ENCODE data around the gene LOC128125822.
A peak's percentile ranks its signal among the peaks of the same experiment; 100 is the strongest.
"Not testable (repeated sequence)": the region's sequence is repeated elsewhere in the genome, so short reads cannot be mapped to it uniquely, and the experiment has no call there.

LOC128125822 gene

DNA sequence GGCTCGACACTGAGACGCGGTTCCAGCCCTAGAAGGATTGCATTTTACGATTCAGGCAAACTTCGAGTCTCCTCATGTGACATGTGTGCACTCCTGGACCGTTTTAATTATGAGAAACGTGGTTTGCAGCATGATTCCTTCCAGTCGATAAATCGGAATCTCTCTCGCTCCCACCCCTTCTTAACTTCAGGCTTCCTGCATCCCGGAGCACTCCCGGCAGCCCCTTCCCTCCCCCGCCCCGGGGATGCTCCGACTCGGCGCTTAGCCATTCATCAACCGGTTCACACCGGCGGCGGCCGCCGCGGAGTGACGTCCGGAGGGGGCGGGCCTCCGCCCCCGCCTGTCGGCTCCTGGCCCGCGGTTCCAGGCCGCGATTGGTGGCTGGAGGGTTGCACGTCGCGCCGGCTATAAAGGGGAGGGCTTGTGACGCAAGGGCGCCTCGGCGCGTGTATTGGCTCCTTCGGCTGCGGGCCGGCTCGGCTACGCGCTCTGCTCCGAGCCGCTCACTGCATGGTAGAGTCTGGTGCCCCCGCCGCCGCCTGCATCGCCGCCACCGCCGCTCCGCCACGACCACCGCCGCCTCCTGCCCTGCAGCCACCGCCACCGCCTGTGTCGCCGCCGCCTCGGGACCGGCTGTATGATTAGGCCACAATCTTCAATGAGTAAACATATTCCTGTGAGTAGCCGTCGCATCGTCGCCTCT, at the start of gene LOC128125822, which contains the start of gene PTP4A1:
Gene LOC128125822 (plus strand): TSS at position 437 of the 703 bp plus-strand sequence.
Gene PTP4A1 (plus strand): TSS at position 437 of the 703 bp plus-strand sequence. CDS start 4,401 bp downstream, outside the sequence.
- ChIA-PET POLR2A (interaction anchor here (1.0 to 4.7 kb wide), 9 partner anchors 17 to 232 kb away, joined by 3 to 41 read pairs (median 11); partner anchors contain the start of gene PHF3), CTCF (interaction anchor here (2.6 kb wide), 1 partner anchor 219 kb away, joined by 15 read pairs; no protein-coding TSS in a partner anchor)
- peak; percentile 97 for DNase-seq (ENCODE audit: unreplicated experiment)
- TF ChIP-seq, protein P1, sequence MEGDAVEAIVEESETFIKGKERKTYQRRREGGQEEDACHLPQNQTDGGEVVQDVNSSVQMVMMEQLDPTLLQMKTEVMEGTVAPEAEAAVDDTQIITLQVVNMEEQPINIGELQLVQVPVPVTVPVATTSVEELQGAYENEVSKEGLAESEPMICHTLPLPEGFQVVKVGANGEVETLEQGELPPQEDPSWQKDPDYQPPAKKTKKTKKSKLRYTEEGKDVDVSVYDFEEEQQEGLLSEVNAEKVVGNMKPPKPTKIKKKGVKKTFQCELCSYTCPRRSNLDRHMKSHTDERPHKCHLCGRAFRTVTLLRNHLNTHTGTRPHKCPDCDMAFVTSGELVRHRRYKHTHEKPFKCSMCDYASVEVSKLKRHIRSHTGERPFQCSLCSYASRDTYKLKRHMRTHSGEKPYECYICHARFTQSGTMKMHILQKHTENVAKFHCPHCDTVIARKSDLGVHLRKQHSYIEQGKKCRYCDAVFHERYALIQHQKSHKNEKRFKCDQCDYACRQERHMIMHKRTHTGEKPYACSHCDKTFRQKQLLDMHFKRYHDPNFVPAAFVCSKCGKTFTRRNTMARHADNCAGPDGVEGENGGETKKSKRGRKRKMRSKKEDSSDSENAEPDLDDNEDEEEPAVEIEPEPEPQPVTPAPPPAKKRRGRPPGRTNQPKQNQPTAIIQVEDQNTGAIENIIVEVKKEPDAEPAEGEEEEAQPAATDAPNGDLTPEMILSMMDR (IDR thresholded peaks at IDR 0.05; ENCODE audit: unreplicated experiment) = no peak
- Mint-ChIP-seq H3K27ac (ENCODE audit: low read depth, unreplicated experiment) (peak within 1 kb of the TSS; percentile 96), H3K27me3 (ENCODE audit: insufficient read depth, unreplicated experiment) (no peaks in the 10 kb centered on the region), H3K9me3 (ENCODE audit: unreplicated experiment) (no peaks in the 10 kb centered on the region), H3K4me3 (ENCODE audit: unreplicated experiment) (peak within 1 kb of the TSS; percentile 88), H3K36me3 (ENCODE audit: insufficient read depth, unreplicated experiment) (peaks cover 26% of the 10 kb centered on the region), H3K4me1 (ENCODE audit: insufficient read depth, unreplicated experiment) (peaks cover 8% of the 10 kb centered on the region)
- intact Hi-C loops (cut with micrococcal nuclease) = loop anchor here (1.0 to 5.0 kb wide), 3 partner anchors 45 to 265 kb away; no protein-coding TSS in a partner anchor
- BruUV-seq (replicated peaks) = no TSS peak

DNA sequence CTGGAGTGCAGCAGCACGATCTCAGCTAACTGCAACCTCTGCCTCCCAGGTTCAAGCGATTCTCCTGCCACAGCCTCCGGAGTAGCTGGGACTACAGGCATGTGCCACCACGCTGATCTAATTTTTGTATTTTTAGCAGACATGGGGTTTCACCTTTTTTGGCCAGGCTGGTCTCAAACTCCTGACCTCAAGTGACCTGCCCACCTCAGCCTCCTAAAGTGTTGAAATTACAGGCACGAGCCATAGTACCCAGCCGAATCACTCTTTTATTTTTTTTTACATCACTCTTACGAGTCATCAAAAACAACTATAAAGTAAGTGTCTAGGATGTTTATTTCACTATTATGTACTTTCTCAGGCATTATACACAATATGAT, 49.4 kb upstream of the LOC128125822 start:
- H3K27me3 Mint-ChIP-seq (ENCODE audit: insufficient read depth, unreplicated experiment); intact Hi-C loops (cut with micrococcal nuclease); H3K9me3 Mint-ChIP-seq (ENCODE audit: unreplicated experiment); BruUV-seq (replicated peaks); H3K4me3 Mint-ChIP-seq (ENCODE audit: unreplicated experiment); H3K36me3 Mint-ChIP-seq (ENCODE audit: insufficient read depth, unreplicated experiment); DNase-seq (ENCODE audit: unreplicated experiment): not testable (repeated sequence)
- Mint-ChIP-seq H3K27ac (ENCODE audit: low read depth, unreplicated experiment) (peak overlapping the region; percentile 6), H3K4me1 (ENCODE audit: insufficient read depth, unreplicated experiment) (peaks cover 17% of the 10 kb centered on the region)
- ChIA-PET CTCF (interaction anchor here (0.7 kb wide), 2 partner anchors 10 to 170 kb away, joined by 3 to 4 read pairs; no protein-coding TSS in a partner anchor), POLR2A (interaction anchor here (0.5 to 1.6 kb wide), 5 partner anchors 10 to 51 kb away, joined by 3 to 5 read pairs (median 4); no protein-coding TSS in a partner anchor)

DNA sequence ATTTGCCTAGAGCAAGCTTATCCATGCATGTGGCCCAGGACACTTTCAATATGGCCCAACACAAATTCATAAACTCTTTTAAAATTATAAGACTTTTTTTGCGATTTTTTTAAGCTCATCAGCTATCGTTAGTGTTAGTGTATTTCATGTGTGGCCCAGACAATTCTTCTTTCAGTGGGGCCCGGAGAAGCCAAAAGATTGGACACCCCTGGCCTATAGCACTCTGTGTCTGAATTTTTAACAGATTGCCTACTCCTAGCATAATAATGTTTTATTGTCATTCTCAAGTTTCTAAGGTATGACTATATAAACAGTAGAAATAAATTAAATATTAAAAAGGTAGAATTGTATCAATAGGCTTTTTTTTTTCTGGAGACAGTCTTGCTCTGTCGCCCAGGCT, 48.6 kb upstream of the LOC128125822 start:
- TF ChIP-seq, protein P1 (IDR thresholded peaks at IDR 0.05; ENCODE audit: unreplicated experiment) = no peak
- Mint-ChIP-seq H3K27ac (ENCODE audit: low read depth, unreplicated experiment) (no peak overlapping the region), H3K4me1 (ENCODE audit: insufficient read depth, unreplicated experiment) (peaks cover 19% of the 10 kb centered on the region), H3K36me3 (ENCODE audit: insufficient read depth, unreplicated experiment) (no peaks in the 10 kb centered on the region), H3K27me3 (ENCODE audit: insufficient read depth, unreplicated experiment) (no peaks in the 10 kb centered on the region), H3K9me3 (ENCODE audit: unreplicated experiment) (no peaks in the 10 kb centered on the region), H3K4me3 (ENCODE audit: unreplicated experiment) (no peak overlapping the region)
- ChIA-PET CTCF (interaction anchor here (0.6 to 0.7 kb wide), 2 partner anchors 171 to 415 kb away, joined by 3 read pairs; no protein-coding TSS in a partner anchor), POLR2A (interaction anchor here (1.0 to 1.6 kb wide), 3 partner anchors 14 to 238 kb away, joined by 3 to 5 read pairs (median 4); no protein-coding TSS in a partner anchor)
- no TSS peak for BruUV-seq (replicated peaks)
- intact Hi-C loops (cut with micrococcal nuclease) = no loop called here
- no peak for DNase-seq (ENCODE audit: unreplicated experiment)

- Mint-ChIP-seq H3K36me3 (ENCODE audit: insufficient read depth, unreplicated experiment) (peaks cover 6% of the 10 kb centered on the region), H3K4me1 (ENCODE audit: insufficient read depth, unreplicated experiment) (peaks cover 25% of the 10 kb centered on the region), H3K27ac (ENCODE audit: low read depth, unreplicated experiment) (no peak overlapping the region), H3K4me3 (ENCODE audit: unreplicated experiment) (no peak overlapping the region), H3K27me3 (ENCODE audit: insufficient read depth, unreplicated experiment) (no peaks in the 10 kb centered on the region), H3K9me3 (ENCODE audit: unreplicated experiment) (no peaks in the 10 kb centered on the region)
- ChIA-PET POLR2A (interaction anchor here (0.9 to 5.7 kb wide), 5 partner anchors 10 to 110 kb away, joined by 3 to 30 read pairs (median 5); partner anchors contain the start of gene PHF3), CTCF (interaction anchor here (1.2 to 1.6 kb wide), 2 partner anchors 8 to 173 kb away, joined by 3 to 4 read pairs; no protein-coding TSS in a partner anchor)
- TF ChIP-seq, protein P1 (IDR thresholded peaks at IDR 0.05; ENCODE audit: unreplicated experiment) = no peak
- BruUV-seq (replicated peaks) = no TSS peak
- intact Hi-C loops (cut with micrococcal nuclease) = no loop called here
- no peak for DNase-seq (ENCODE audit: unreplicated experiment)
Measured at GRCh38 chr6:63525186-63525878, 46.9 kb upstream of the LOC128125822 start.

Data from MCF 10A (cell line).